GM19397 (cell line): ENCODE results near the gene ALKBH5.
A peak's percentile ranks its signal among the peaks of the same experiment; 100 is the strongest.

Experiments used
- ATAC-seq: cut with Tn5 transposase; IDR thresholded peaks from one replicate; pipeline ENCODE4 v1.9.1; 2021; ENCODE audit warnings: mild to moderate bottlenecking, moderate library complexity; ENCODE audit not compliant: unreplicated experiment

ALKBH5 gene

DNA sequence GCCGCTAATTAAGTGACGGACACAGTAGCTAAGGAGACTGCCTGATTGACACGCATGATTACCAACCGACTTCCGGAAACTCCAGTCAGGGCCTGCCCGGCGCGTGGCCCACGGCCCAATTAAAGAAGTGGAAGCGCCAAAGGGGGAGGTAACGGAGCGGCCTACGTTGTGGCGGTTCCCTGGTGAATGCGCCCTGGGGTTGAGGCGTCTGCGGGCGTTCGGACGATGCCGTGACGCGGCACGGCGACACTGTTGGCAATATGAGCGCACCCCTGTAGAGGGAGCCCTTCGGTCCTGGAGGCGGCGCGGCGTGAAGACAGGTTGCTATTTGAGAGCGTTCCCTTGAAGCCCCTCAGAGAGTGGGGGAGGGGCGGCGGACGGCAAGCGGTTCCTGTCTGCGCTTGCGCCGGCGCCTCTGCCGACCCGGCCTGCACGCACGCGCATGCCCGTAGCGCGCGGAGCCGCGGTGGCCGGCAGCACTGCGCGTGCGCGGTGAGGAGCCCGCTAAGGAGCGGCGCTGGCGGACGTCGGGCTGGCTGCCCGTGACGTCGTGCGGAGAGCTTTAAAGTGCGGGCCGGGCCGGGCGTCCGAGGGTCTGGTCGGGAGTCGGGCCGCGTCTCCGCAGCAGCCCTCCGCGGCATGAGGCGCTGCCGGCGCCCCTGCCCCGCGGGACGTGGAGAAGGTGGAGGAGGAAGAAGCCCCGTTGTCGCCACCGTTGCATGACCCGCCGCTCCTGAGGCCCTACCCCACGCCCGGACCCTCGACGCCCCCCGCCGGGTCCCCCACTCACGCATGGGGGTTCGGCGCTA, at the start of gene ALKBH5:
ALKBH5 (plus strand) TSS at position 495 of the 809 bp plus-strand sequence. CDS start 416 bp downstream, outside the sequence.
- ATAC-seq: peak; percentile 80

DNA sequence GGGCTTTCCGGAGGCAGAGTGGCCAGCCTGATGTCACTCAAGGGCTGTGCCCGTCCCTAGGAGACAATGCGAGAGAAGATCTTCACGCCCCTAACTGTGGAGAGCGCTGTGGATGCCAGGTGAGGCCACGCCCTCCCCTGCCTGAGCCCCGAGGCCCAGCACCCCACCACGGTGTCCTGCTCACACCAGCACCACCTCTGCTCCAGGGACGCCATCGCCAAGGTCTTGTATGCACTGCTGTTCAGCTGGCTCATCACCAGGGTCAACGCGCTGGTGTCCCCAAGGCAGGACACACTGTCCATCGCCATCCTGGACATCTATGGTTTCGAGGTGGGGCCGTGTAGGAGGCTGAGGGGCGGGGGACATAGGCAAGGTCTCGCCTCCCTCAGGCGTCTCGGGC, 47.3 kb upstream of the ALKBH5 start:
- no peak for ATAC-seq

DNA sequence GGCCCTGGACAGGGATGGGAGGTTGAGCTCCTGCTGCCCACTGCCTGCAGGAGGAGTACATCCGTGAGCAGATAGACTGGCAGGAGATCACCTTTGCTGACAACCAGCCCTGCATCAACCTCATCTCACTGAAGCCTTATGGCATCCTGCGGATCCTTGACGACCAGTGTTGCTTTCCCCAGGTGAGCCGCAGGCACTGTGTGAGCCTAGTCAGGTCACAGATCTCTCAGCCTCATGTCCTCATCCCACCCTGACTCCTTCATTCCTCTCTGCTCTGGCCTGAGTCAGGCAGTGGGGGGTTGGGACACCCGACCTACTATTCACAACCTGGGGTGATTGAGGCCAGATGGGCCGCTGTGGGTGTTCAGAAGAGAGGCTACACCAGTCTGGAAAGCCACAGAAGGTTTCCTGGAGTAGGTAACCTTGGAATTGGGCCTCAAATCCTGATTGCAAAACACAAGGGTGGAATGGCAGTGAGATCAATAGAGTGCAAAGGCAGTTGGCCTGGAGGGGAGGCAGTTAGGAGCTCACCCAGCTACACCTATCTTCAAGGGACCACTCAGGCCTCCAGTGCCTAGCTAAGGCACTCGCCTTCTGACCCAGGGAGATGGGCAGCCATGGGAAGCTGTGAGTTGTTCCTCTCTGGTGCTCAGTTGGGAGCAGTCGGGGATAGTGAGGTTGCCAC, 45.4 kb upstream of the ALKBH5 start:
- no peak for ATAC-seq

DNA sequence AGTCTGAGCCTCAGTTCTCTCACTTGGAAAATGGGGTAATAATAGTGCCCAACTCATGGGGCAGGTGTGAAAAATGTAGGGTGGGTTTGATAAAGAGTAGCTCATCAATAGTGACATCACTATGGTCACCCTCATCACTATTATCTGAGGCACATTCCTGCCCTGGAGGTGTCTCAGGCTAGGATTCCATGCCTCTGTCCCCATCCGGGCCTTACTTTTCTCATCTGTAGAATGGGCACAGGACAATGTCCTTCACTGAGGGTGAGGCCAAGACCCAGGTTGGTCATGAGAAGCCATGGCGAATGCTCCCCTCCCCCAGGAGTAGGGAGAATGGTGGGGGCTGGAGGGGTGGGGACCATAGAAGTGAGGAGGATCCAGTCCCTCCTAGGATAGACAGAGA, 44.5 kb upstream of the ALKBH5 start:
- no peak for ATAC-seq

DNA sequence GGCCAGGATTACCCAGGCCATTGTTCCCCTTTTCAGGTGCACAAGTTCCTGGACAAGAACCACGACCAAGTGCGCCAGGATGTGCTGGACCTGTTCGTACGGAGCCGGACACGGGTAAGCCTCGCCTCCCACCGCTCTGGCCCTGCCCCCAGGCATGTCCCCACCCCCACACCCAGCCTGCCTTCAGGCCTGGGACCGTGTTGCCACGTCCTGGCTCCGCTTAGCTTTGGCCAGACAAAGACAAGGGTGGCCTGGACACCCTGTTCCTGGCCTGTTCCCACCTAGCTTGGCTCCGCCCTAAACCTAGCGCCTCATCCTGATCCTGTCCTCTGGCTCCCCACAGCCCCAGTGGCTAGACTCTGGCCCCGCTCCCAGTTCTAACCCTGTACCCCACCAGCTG, 44.1 kb upstream of the ALKBH5 start:
- no peak for ATAC-seq

DNA sequence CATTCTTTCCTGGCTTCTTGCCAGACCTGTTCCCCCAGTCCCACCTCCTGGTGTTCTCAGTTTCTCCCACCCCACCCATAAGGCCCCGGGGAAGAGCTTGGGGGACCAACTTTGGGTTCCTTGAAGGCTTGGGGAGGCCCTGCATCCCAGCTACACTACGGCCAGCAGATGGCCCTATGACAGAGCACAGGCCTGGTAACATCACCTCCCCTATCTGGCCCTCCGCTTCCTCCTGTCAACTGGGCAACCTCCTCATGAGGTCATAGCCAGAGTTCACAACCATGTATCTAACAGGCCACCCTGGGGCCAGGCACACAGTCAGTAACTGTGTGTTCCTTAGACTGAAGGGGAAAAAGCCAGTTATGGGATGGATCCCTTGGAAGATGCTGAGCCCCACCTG, 43.7 kb upstream of the ALKBH5 start:
- ATAC-seq: no peak

DNA sequence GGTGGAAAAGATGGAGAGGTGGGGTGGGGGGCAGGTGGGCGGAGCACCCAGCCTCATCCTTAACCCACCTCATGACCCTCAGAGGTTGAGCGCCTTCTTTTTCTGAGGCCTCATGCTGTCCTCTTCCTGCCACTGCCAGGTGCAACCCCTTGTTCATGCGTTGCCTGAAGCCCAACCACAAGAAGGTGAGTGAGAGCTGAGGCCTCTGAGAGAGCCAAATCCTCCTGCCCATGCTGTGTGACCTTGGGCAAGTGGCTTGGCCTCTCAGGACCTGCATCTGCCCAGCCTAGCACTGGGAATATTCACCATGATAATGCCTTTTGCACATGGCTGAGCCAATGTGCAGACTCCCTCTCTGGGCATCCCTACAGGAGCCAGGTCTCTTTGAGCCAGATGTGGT, 43.0 kb upstream of the ALKBH5 start:
- ATAC-seq: no peak

DNA sequence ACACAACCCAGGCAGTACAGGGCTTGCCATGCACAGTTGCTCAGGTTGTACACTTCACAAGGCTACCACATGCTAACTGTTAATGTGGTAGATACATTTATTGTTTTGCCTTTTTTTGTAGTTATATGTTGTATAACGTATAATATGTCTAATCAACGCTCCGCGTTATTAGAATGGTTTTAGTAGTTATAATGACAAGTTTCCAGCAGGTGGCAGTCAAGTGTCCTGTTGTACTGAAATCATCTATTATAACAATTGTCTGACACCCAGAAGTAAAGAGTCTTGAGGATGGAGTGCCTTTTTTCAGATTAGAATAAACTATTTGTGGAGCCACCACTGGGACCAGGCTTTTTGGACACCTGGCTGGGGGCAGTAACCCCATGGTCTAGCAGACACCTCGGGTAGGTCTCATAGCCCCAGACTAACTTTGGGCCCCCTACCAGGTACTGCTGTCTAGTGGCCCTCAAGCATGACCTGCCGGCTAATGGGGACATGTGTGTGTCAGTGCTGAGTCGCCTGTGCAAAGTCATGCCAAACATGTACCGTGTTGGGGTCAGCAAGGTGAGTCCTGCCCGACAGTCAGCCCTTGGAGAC, 42.3 kb upstream of the ALKBH5 start:
- no peak for ATAC-seq

DNA sequence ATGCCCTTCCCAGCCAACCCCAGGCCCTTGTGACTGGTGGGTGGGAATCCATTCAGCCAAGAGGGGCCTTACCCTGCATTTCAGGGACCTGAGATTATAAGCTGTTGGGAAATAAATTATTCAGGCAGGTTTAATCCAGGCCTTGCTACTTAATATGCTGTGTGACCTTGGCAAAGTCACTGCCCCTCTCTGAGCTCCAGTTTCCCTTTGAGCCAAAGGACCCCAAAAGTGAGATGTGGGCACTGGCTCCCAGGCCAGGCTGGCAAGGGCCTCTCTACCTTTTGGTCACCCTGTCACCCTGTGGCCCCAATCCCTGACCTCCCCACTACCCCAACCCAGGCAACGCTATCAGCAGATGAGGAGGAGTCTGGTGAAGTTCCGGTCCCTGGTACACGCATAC, 41.2 kb upstream of the ALKBH5 start:
- ATAC-seq: no peak

DNA sequence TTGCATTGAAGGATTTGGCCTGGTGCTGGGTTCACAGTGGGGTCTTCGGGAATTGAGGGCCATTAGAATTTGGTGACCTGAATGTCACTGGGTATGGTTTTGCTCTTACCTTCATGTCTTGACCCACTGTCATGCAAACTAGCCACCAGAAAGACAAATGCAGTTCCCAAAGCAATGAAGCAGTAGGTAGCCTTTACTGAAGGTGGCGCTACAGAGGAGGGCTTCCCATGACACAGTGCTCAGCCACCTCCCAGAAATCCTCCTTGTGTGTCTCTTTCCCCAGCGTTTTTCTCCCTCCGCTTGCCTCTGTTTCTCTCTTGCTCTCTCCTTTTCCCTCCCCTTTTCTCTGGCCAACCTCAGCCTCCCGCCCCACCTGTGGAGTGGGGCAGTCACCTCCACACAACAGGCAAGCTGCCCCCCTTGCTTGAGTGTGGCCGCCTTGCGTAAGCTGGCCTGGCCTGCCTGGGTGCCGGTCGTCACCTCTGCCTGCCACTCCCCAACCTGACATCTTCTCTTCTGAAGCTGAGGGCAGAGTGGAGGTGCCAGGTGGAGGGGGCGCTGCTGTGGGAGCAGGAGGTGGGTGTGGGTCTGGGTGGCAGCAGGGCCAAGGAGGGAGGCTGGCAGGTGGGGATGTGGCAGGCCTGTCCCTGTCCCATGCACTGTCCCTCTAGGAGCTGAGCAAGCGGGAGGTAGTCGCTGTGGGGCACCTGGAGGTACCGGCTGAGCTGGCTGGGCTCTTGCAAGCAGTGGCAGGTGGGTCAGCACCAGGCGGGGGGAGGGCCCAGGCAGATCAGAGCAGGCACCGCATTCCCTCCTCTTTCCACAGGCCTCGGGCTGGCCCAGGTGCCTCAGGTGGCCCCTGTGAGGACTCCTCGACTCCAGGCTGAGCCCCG, 40.3 kb upstream of the ALKBH5 start:
- ATAC-seq: no peak

DNA sequence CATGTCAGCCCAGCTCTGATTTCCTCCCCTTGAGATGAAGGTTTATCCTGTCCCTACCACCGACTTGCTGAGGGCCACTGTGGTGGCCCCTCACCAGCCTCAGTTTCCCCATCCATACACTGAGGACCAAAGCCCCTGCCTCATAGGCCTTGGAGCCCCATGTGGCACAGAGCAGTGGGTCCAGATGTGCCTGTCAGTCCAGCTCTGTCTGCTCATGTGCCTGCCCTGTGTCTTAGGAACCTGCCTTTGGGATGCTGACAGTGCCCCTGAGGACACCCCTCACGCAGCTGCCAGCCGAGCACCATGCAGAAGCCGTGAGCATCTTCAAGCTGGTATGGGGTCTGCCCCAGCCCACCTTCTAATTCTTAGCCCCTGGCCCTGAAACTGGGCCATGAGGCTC, 39.4 kb upstream of the ALKBH5 start:
- no peak for ATAC-seq

DNA sequence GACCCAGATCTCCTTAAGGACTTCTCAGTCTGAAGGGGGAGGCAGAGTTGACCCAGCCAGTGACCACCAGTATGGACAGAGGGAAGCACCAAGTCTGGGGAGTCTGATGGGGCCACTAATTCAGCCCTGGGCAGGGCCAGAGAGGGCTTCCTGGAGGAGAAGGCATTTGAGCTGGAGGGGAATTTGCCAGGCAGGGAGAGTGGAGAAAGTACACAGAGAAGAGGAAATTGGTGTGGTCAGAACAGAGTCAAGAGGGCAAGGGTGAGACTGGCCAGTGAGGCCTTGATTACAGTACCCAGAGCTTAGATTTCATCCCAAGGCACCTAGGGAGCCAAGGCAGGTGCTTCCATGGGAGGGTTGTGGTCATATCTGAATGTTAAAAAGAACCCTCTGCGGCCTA, 38.8 kb upstream of the ALKBH5 start:
- no peak for ATAC-seq

DNA sequence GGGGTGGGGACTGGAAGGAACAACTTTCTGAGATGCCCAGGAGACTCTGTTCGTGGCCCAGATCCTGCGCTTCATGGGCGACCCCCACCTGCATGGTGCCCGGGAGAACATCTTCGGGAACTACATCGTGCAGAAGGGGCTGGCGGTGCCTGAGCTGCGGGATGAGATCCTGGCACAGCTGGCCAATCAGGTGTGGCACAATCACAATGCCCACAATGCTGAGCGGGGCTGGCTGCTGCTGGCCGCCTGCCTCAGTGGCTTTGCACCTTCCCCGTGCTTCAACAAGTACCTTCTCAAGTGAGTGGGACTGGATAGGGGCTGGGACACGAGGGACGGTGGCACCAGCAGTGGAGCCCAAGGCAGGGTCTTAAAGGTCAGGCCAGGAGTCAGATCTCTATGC, 37.8 kb upstream of the ALKBH5 start:
- ATAC-seq: no peak

DNA sequence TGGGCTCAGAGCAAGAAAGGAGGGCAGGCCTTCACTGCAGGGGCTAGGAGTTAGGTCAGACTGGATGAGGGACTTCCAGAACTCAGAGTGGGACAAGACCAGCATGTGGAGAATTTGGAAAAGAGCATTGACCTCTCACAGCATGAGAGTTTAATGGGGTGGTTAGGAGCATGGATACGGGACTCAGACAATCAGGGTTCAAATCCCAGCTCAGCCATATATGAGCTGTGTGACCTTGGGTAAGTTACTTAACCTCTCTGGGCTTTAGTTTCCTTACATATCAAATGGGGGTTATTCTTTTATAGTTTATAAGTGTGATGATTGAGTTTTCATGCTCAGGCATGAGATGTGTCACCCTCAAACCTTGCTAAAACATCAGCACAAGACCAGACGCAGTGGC, 37.4 kb upstream of the ALKBH5 start:
- no peak for ATAC-seq

DNA sequence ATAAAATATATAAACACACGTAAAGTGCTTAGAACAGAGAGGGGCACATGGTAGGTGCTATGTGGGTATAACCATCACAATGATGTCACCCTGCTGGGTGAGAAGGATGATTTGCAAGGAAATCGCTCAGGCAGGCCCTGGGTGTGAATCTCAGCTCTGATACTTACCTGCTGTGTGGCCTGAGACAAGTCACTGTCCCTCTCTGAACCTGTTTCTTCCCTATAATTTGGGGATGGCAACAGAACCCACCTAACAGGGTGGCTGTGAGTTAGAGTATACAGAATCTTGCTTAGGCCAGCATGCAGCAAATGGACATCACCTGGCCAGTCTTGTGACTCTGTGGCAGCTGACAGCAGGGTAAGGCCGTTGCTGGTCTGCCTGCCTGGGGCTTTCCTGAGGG, 36.6 kb upstream of the ALKBH5 start:
- ATAC-seq: no peak

DNA sequence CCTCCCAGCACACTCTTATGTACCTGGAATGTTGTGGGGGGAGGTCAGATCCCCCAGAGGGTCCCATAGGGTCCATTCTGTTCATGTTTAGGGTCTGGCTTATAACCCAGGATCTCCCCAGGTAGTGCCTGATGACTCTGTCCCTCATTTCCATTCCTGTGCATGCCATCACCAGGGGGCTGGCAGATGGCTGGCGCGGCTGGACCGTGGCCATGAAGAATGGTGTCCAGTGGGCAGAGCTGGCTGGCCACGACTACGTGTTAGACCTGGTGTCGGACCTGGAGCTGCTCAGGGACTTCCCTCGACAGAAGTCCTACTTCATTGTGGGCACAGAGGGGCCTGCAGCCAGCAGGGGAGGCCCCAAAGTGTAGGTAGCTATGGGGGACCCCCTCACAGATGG, 35.0 kb upstream of the ALKBH5 start:
- ATAC-seq: no peak

DNA sequence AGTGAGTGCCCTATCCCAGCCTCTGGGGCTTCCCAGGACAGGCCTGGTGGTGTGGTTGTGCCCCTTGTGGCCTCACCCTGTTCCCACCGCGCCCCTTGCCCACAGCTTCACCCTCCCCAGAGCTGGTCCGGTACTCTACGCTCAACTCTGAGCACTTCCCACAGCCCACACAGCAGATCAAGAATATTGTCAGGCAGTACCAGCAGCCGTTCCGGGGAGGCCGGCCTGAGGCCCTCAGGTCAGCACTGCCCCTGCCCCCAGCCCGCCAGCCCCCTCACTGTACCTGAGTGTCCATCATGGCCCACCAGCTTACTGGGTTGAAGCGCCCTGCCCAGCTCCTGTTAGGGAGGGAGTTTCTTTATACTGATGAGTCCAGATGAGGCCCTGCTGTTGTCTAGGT, 32.3 kb upstream of the ALKBH5 start:
- no peak for ATAC-seq

DNA sequence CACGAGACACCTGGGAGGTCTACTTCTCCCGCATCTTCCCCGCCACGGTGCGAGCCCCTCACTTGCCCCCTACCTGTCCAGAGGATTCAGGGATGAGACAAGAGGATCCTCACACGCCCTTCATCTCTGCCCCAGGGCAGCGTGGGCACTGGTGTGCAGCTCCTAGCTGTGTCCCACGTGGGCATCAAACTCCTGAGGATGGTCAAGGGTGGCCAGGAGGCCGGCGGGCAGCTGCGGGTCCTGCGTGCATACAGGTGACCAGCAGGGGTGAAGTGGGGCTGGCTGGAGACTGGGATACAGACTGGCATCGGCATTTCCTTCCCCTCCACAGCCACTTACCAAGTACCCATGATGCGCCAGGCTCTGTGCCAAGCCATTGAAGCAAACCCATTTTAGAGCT, 28.4 kb upstream of the ALKBH5 start:
- no peak for ATAC-seq

DNA sequence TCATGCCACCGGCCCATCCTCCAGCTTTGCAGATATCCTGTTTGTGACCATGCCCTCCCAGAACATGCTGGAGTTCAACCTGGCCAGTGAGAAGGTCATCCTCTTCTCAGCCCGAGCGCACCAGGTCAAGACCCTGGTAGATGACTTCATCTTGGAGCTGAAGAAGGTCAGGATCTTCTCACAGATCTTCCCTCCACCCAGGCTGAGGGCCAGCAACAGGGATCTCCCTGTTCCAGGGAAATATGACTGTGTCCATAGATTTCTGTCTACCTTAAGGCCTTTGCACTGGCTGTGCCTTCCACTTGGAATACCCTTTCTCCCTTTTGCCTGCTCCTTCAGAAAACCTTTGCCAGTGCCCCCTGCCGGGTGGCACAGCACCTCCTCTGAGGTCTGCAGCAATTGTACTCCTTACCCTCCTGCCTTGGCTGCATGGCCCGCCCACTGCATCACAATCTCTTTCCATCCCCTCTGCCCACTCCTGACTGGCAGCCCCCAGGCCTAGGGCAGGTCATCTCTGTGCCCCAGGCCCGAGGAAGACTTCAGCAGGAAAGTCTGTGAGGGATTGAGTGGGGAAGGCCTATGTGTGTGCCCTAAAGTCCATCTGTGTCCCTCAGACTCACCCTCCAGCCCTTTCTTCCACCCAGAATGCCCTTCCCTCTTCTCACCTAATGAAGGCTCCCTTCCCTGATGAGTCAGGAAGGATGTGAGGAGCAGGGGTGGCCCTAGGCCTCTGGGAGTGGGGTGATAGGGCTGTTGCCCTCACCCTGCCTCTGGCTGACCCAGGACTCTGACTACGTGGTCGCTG, 27.3 kb upstream of the ALKBH5 start:
- ATAC-seq: no peak

DNA sequence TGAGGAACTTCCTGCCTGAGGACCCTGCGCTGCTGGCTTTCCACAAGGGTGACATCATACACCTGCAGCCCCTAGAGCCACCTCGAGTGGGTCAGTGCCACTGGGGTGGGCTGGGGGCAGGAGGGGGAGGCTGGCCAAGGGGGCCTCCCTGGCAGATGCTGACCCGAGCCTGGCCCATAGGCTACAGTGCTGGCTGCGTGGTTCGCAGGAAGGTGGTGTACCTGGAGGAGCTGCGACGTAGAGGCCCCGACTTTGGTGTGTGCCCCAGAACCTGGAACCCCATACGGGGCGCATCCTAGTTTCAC, 26.7 kb upstream of the ALKBH5 start:
- ATAC-seq: no peak
